IPS DF 6.9 (cell line): ENCODE measurements around the gene TSPAN32.

ENCODE experiments used
- DNase-seq: peaks from one replicate; pipeline ENCODE4 v3.0.0-alpha.2; 2013; ENCODE audit warnings: low read depth, low spot score
- H3K27ac ChIP-seq: one replicate; pipeline ENCODE4 v1.5.1; 2013; ENCODE audit warnings: low read length, control low read depth
- H3K27me3 ChIP-seq: 2 replicates; pipeline ENCODE4 v1.6.1; 2013; ENCODE audit warnings: mild to moderate bottlenecking, low read length; ENCODE audit not compliant: control insufficient read depth, insufficient read depth
- H3K36me3 ChIP-seq: 2 replicates; pipeline ENCODE4 v1.6.1; 2013; ENCODE audit warnings: low read length; ENCODE audit not compliant: control insufficient read depth, insufficient read depth
- H3K4me1 ChIP-seq: 2 replicates; pipeline ENCODE4 v1.6.1; 2013; ENCODE audit warnings: low read length; ENCODE audit not compliant: control insufficient read depth, insufficient read depth
- H3K4me3 ChIP-seq: 2 replicates; pipeline ENCODE4 v1.5.1; 2013; ENCODE audit warnings: mild to moderate bottlenecking, low read length
- H3K9me3 ChIP-seq: 2 replicates; pipeline ENCODE4 v1.6.1; 2013; ENCODE audit warnings: low read length, inconsistent platforms; ENCODE audit not compliant: control insufficient read depth, insufficient read depth
- WGBS: extraction: QIAGEN DNeasy Blood & Tissue Kit; methylation state at CpG from one replicate; pipeline ENCODE4 v1.1.7; 2013; ENCODE audit warnings: mixed read lengths, missing lambda C conversion rate; ENCODE audit not compliant: insufficient read length, insufficient coverage; 5-methylcytosine and 5-hydroxymethylcytosine counted together

Gene TSPAN32

GRCh38 chr11:2290351-2290841 lies 11.4 kb upstream of the TSPAN32 start:
- DNase-seq, result no peak
- no CpG with 5 or more reads among the region's 10 CpGs for WGBS

GRCh38 chr11:2293531-2293971 lies 8.3 kb upstream of the TSPAN32 start:
- H3K36me3 ChIP-seq, result no peaks in the 10 kb centered on the region
- no peaks in the 10 kb centered on the region for H3K4me1 ChIP-seq
- H3K9me3 ChIP-seq, result no peaks in the 10 kb centered on the region
- no peaks in the 10 kb centered on the region for H3K27me3 ChIP-seq
- no peak overlapping the region for H3K27ac ChIP-seq
- WGBS, result no CpG with 5 or more reads among the region's 20 CpGs
- no peak overlapping the region for H3K4me3 ChIP-seq
- no peak for DNase-seq

More at GRCh38 chr11:2290351-2290841, 11.4 kb upstream of the TSPAN32 start:
- no peak overlapping the region for H3K27ac ChIP-seq
- no peaks in the 10 kb centered on the region for H3K9me3 ChIP-seq
- peaks cover 2% of the 10 kb centered on the region; the same call in 1 of the 2 replicates for H3K27me3 ChIP-seq
- H3K36me3 ChIP-seq, result no peaks in the 10 kb centered on the region
- H3K4me3 ChIP-seq, result no peak overlapping the region
- no peaks in the 10 kb centered on the region for H3K4me1 ChIP-seq

GRCh38 chr11:2293984-2294925 lies 7.6 kb upstream of the TSPAN32 start:
- Histone ChIP-seq H3K9me3 (no peaks in the 10 kb centered on the region), H3K36me3 (no peaks in the 10 kb centered on the region), H3K27ac (no peak overlapping the region), H3K4me1 (no peaks in the 10 kb centered on the region), H3K27me3 (no peaks in the 10 kb centered on the region), H3K4me3 (no peak overlapping the region)
- WGBS, result no CpG with 5 or more reads among the region's 27 CpGs
- no peak for DNase-seq

GRCh38 chr11:2294926-2295290 lies 6.9 kb upstream of the TSPAN32 start:
- no peak overlapping the region for H3K27ac ChIP-seq
- H3K4me3 ChIP-seq, result no peak overlapping the region
- H3K36me3 ChIP-seq, result no peaks in the 10 kb centered on the region
- no peaks in the 10 kb centered on the region for H3K9me3 ChIP-seq
- H3K27me3 ChIP-seq, result no peaks in the 10 kb centered on the region
- no CpG with 5 or more reads among the region's 8 CpGs for WGBS
- no peak for DNase-seq
- H3K4me1 ChIP-seq, result no peaks in the 10 kb centered on the region

- Histone ChIP-seq H3K4me3 (no peak overlapping the region), H3K9me3 (no peaks in the 10 kb centered on the region), H3K27ac (no peak overlapping the region), H3K4me1 (no peaks in the 10 kb centered on the region), H3K27me3 (no peaks in the 10 kb centered on the region), H3K36me3 (no peaks in the 10 kb centered on the region)
- no CpG with 5 or more reads among the region's 17 CpGs for WGBS
- DNase-seq, result no peak
Measured at GRCh38 chr11:2295971-2296912, 5.6 kb upstream of the TSPAN32 start.

GRCh38 chr11:2296913-2297622 lies 4.7 kb upstream of the TSPAN32 start:
- no peak for DNase-seq
- Histone ChIP-seq H3K4me3 (no peak overlapping the region), H3K4me1 (no peaks in the 10 kb centered on the region), H3K9me3 (no peaks in the 10 kb centered on the region), H3K27me3 (no peaks in the 10 kb centered on the region), H3K36me3 (no peaks in the 10 kb centered on the region), H3K27ac (no peak overlapping the region)
- no CpG with 5 or more reads among the region's 13 CpGs for WGBS

GRCh38 chr11:2297623-2298030 lies 4.2 kb upstream of the TSPAN32 start:
- no peaks in the 10 kb centered on the region; the same call in 1 of the 2 replicates for H3K36me3 ChIP-seq
- no peak for DNase-seq
- H3K9me3 ChIP-seq, result no peaks in the 10 kb centered on the region
- WGBS, result no CpG with 5 or more reads among the region's 1 CpG
- no peak overlapping the region for H3K27ac ChIP-seq
- no peak overlapping the region for H3K4me3 ChIP-seq
- H3K27me3 ChIP-seq, result no peaks in the 10 kb centered on the region
- no peaks in the 10 kb centered on the region for H3K4me1 ChIP-seq

GRCh38 chr11:2298131-2298794 lies 3.5 kb upstream of the TSPAN32 start:
- no peak overlapping the region for H3K27ac ChIP-seq
- H3K9me3 ChIP-seq, result no peaks in the 10 kb centered on the region
- no CpG with 5 or more reads among the region's 14 CpGs for WGBS

GRCh38 chr11:2298795-2299761 lies 2.7 kb upstream of the TSPAN32 start:
- Histone ChIP-seq H3K9me3 (no peaks in the 10 kb centered on the region), H3K27me3 (no peaks in the 10 kb centered on the region), H3K36me3 (no peaks in the 10 kb centered on the region; the same call in 1 of the 2 replicates), H3K4me1 (no peaks in the 10 kb centered on the region), H3K27ac (no peak overlapping the region), H3K4me3 (no peak overlapping the region)
- peak; percentile 29 for DNase-seq
- no CpG with 5 or more reads among the region's 18 CpGs for WGBS

More at GRCh38 chr11:2298131-2298794, 3.5 kb upstream of the TSPAN32 start:
- no peak for DNase-seq
- H3K4me1 ChIP-seq, result no peaks in the 10 kb centered on the region
- H3K4me3 ChIP-seq, result no peak overlapping the region; the same call in 1 of the 2 replicates
- H3K27me3 ChIP-seq, result no peaks in the 10 kb centered on the region
- no peaks in the 10 kb centered on the region; the same call in 1 of the 2 replicates for H3K36me3 ChIP-seq
